GM19240 (cell line): ENCODE measurements around the gene DNAJB9.

Experiments used
- DNase-seq: peaks from one replicate; pipeline ENCODE4 v3.0.0; 2011; ENCODE audit warnings: low spot score; ENCODE audit not compliant: insufficient read length

Gene DNAJB9

DNA sequence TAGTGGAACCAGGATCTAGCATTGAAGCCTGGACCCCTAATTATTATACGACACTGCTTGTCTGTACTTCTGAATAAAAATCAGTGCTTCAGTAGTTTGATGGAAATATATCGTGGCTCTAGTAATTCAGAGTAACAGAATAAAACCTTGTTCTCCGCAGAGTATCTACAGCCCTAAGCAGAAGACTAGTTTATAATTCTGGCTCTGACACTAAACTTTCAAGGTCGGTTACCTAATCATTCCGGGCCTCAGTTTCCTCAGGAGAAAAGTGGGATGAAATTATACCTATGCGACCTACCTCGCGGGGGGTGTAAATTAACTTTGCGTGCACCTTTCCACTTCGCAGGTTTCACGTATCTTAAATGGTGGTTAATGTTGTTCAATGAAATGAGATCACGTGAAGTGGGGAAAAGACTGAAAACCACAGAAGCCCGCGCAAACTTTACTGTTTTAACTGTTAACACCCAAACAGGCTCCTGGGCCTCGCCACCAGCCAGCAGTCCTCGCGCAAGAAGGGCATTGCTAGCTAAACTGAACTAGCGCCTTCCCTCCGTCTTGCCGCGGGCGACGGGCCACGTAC lies 783 bp upstream of the DNAJB9 start:
- no peak for DNase-seq

DNA sequence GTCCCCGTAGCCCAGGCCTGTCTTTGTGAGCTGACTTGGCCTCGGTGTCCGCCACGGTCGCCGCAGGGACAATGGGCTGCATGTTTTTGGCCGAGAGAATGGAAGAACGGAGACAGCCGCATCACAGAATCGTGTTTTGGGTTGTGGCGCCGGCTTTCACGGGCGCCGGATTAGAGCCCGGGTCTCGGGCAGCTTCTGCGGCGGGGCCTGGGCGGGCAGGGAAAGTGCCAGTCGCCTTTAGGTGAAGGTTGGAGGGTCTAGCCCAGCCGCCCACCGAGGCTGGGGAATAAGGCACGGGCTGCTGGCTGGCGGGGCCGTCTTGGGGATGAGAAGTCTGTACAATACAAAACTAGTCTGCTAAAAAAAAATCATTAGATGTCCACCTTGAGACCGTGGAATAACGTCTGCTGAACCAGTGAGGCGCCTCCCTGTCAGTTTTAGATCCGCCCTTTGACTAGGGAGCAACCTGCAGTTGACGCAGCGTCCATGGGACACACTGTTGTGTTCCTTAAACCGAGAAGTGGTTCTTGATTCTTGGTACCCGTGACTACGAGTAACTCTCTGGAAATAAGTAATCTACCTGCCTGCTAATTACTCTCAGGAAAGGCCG lies 577 bp downstream of the DNAJB9 start:
- no peak for DNase-seq

DNA sequence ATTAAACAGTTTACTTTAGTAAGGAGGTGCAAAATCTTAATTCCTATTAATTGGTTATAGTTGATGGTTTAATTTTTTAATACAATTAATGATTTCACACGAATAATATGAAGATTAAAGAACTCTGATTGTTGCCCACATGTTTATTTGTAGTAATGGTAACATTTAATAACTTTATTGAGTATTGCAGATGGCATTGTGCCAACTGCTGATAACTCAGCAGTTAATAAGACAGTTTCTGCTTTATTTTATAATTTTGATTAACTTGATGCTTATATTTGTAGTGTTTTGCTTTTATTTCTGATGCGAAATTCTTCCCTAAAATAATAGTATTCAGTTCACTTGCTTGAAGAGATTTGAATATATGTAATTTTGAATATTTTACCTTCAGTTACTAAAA lies 2.8 kb downstream of the DNAJB9 start:
- no peak for DNase-seq

DNA sequence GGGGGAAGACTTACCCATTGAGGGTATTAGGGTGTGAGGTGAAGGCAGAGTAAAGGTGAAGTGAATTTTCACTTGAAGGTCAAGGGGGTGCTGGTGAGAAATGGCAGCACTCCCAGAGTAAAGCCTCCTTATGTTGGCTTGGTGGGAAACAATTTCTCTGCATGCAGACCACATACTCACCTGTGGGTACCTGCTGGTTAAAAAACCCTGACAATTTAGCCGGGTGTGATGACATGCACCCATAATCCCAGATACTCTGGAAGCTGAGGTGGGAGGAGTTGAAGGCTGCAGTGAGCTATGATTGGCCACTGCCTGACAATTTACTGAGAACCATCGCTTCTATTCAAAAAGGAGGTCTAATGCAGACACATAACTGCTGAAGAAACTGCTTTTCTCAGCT lies 5.5 kb downstream of the DNAJB9 start:
- DNase-seq, result no peak

DNA sequence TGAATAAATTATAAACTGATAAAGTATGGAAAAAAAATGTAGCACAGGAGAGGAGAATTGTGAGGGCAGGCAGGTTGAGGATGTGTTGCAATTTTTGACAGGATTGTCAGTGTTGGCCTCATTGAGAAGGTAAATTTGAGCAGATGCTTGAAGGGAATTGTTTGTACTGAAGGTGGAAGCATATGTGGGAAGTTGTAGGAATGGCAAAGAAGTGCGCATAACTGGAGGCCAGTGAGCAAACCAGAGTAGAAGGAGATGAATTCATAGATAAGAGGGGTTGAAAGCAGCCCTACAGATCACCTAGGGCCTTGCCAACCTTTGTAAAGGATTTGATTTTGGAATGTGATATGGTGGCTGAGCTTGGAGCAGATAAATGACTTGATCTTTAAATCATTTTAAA lies 6.4 kb downstream of the DNAJB9 start:
- no peak for DNase-seq

DNA sequence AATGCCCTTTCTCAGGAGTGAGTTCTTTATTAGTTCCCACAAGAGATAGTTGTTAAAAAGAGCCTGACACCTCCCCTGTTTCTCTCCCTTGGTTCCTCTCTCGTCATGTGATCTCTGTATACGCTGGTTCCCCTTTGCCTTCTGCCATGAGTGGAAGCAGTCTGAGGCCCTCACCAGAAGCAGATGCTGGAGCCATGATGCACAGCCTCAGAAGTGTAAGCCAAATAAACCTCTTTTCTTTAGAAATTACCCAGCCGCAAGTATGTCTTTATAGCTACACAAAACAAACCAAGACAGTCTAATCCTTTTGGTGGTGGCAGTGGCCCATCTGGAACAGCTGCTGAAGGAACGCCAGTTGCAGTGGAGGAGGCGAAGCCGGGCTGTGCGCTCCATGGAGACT lies 9.3 kb downstream of the DNAJB9 start:
- no peak for DNase-seq

DNA sequence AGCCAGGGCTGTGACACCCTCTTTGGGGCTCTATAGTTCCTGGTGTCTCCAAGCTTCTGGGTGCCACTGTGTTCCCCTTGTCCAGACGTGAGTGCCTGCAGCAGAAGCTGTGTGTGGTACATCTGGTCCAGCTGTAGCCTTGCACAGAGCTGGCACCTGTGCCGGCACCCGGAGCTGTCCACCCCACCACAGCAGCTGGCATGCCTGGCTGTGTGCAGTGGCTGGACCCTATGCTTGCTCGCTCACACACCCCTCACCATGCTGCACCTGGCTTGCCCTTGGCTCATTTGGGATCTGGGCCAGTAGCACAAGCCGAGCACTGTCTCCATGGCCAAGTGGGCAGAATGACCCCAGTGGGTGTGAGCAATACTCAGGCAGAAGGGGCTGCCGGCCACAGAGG lies 10.6 kb downstream of the DNAJB9 start:
- DNase-seq, result no peak

DNA sequence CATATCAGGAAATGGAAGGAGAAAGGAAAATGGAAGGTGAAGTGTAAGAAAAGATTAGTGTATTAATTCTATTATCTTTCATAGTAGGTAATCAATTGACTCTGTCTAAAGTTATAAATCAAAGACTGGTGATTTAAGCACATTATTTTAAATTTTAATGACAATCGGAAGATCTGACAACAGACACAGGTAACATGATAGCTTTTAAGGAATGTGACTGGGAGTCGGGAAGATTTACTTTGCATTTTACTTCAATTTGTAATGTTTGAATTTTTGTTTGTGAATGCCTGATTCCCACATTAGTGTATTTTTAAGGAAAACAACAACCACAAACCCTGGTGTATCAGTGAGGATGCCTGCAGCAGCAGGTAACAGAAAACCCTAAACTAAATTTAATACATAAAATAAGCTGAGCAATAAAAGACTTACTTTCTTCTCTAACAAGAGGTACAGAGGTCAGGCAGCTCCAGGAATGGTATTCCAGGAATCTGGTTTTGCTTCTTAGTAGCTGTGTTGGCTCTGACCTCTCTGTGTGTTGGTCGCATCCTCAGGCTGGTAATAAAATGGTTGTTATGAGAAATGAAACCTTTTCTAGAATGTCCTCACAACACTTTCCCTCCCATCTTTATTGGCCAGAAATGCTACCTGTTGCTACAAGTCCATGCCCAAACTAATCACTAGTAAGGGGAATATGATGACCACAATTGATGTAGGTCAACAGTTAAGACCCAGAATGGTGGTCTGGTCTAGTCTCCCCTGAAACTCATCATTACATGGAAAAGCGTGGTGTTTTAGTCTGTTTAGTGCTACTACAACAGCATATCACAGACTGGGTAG lies 12.2 kb downstream of the DNAJB9 start:
- no peak for DNase-seq

DNA sequence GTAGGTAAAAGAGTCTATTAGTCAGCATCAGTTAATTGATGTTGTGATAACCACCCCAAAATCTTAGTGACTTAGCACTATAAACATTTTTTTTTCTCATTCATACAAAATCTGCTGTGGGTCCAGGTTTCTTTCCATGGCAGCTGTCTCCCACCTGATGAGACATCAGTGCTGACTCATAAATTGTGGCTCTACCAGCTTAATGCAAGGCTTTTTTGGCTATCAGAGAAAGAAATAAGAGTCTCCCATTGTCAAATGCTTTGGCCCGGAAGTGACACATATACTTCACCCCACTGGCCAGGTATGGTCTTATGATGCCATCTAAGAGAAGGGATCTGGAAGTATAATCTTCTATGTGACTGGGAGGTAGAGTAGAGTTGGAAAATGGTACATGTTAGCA lies 14.5 kb downstream of the DNAJB9 start:
- DNase-seq, result no peak

DNA sequence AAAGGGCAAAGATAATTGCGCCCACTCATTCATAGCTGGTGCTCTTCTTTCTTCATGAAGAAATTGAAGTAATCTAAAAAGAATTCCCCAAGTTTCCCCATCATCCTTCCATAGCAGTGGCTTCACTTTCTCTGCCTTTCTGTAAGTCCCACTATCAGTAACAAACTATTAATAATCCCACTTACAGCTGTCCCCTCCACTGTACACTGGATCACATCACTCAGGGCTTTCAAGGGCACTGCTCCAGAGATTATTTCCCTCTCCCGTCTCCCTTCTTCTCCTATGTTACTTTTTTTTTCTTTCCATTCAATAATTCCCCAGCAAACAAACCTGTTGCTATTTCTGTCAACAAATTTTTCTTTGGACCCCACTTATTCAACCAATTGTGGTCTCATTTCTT lies 16.2 kb downstream of the DNAJB9 start:
- DNase-seq, result no peak

DNA sequence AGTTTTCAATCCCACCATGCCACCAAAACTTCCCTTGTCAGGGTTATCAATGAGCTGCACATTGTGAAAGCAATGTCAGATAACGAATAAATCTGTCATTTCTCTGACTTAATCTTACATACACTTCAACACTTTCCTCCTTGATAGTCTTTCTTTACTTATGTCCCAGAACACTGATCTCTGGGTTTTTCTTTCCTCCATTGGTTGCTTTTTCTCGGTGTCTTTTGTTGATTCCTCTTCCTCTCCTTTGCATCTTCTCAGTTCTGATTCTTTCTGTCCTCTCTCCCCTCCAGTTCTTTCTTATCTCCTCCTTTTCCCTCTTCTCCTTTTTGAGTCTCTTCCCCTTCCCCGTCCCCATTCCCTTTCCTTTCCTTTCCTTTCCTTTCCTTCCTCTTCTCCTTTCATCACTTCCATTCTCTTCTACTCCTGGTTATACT lies 16.6 kb downstream of the DNAJB9 start:
- no peak for DNase-seq

DNA sequence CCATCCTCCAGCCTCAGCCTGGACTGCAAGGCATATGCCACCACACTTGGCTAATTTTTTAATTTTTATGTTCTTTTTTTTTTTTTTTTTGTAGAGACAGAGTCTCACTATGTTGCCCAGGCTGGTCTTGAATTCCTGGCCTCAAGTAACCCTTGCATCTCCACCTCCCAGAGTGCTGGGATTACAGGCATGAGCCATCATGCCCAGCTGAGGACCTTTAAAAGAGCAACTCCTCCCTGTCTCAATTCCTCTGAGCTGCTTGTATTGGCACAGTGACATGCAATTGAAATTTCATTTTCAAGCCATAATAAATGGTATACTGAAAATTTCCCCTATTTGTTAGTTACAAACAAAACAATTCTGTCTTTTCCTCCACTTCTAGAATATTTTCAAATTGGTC lies 19.5 kb downstream of the DNAJB9 start:
- DNase-seq, result no peak

DNA sequence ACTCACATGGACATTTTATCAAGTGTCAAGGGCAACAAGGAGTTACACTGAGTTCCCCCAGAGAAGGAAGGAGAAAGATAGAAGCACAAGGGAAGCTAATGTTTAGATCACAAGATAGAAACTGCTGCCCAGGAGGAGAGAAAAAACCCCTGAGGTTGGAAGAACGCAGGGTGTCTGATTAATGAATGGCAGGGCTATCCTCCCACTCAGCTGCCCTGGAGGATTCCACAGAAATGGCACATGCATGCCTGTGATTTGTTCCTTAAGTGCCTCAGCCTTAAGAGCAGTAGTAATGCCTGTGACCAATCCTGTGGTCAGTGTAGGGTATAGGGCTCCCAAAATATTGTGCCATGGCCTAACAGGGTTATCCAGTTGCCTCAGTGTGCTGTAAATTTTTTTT lies 20.2 kb downstream of the DNAJB9 start:
- DNase-seq, result no peak

DNA sequence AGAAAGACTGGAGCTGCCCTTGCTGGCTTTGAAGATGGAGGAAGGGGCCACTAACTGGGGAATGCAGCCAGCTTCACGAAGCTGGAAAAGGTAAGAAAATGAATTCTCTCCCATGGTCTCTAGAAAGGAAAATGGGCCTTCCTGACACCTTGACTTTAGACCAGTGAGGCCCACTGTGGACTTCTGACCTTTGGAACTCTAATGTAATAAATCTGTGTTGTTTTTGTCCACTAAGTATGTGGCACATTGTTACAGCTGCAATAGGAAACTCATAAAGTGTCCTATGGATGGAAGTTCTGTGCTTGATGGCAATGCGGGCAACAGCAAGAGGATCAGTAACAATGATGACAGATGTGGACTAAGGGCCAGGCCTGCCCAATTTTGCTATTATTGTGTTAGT lies 20.9 kb downstream of the DNAJB9 start:
- no peak for DNase-seq

DNA sequence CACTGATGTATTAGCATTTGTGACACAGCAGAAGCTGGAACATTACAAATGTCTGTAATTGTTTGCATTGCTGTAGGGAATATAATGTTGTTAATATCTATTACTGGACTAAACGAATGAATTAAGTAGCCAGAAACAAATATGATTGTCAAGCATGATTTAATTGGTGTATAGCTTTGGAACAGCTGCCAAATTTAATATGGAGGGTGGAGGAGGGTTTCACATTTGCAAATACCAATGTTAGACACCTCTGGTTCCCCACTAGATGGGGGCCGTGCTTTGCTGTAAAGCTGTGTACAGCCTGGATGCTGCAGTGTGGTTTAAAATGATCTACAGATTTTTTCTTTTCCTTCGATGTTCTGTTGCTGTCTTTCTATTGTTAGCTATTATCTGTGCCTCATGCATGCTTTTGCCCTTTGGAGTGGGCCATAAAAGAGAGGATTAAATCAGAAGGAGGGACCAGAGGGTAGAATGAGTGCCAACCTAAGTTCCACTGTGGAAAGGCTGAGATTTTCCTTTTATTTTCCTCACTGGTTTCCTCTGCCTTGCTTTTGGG lies 23.1 kb downstream of the DNAJB9 start:
- DNase-seq, result no peak

DNA sequence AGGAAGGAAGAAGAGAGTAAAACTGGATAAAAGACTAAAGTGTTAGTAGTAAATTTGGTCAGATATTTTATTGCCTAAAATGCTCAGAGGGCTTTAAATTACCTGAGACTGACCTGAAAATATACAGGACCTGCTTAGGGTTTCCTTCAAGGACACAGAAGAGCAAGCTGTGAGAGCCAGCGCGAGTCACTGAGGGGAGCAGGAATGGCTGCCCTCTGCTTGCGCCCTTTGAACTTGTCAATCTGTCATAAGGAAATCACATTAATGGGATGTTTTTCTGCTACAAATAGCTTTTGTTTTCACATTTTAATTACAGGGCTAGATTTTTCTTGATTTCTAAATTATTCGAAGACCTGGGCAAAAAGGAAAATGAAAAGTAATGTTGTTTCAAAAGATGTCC lies 26.9 kb downstream of the DNAJB9 start:
- no peak for DNase-seq

DNA sequence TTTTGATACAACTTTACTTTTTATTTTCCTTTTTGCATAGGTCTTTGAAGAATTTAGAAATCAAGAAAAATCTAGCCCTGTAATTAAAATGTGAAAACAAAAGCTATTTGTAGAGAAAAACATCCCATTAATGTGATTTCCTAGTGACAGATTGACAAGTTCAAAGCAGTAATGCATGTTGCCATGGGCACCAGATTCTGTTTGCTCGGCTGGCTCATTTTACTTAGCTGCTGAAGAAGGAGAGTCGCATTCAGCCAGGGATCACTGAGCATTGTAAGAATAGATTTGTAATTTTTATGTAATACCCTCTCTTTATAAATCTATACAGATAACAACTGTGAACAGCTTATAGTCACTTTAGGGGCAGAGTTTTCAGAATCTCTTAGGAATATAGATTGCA lies 28.5 kb downstream of the DNAJB9 start:
- no peak for DNase-seq

DNA sequence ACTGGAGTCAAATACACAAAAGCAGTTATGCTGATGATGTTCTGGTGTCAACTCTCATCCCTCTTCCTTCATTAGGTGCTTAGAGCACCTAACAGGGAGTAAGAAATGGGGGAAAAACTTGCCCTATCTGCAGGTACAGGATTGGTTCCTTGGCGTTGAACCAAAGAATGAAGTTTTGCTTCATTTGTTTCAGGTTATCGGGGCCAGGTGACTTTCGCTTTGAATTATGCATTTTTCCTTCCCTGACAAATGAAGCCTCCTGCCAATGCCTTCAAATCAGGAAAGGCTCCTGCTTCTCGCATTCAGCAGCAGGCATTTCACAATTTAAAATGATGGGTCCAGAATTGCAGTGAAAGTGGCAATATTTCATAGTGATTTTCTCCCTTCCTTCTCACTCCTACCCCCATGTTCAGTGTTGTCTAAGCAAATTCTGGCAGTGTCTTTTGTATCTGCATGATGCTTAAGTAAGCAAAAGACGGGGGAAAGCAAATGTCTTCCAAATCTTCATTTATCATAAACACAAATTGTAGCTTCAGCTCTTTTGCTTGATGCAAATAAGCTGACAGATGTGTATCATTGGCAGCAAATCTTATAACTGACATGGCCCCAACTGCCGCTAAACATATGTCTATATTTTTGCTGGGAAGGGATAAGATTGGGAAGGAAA lies 29.4 kb downstream of the DNAJB9 start:
- DNase-seq, result no peak

DNA sequence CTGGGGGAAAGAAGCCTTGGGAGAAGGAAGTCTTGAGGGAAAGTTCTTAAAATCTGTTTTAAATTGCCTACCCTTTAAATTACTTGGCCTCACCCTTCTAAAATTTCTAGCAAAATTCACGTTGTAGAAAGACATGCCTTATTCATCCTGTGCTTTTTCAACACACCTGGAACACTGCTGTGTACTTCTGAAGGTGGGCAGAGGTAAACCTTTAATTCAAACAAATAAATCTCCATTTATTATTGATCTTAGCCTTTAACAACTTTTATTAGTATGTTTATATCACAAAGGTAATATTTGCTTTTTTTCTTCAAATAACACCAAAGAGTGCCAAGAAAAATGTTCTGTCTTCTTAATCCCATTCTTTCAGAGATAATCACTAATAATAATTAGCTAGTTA lies 30.7 kb downstream of the DNAJB9 start:
- no peak for DNase-seq

DNA sequence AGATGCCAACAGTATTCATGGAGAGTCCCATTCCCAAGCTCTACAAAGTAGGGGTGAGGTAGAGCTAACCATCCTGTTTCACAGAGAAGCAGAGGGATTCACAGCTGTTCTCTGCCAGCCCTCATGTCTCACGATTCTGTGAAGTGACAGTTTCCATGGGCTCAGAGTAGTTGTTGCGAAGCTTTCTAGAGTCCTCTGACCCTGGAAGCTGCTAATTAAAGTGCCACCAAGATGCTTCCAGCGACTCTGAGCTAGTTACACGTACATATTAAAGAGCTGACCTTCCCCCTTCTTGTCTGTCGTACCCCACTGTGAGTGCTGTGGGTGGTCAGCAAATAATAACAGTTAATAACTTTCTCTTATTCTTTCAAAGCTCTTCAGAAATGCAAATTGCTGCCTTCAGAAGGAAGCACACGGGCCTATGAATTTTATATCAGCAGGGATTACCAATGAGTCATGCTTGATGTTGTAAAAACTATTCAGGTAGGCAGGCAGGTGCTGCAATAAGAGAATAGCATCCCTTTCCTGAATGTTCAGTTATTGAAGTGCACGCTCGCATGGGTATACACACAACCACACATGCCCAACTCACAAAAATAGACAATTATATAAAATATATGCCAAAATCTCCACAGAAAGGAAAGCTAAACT lies 34.1 kb downstream of the DNAJB9 start:
- DNase-seq, result no peak

DNA sequence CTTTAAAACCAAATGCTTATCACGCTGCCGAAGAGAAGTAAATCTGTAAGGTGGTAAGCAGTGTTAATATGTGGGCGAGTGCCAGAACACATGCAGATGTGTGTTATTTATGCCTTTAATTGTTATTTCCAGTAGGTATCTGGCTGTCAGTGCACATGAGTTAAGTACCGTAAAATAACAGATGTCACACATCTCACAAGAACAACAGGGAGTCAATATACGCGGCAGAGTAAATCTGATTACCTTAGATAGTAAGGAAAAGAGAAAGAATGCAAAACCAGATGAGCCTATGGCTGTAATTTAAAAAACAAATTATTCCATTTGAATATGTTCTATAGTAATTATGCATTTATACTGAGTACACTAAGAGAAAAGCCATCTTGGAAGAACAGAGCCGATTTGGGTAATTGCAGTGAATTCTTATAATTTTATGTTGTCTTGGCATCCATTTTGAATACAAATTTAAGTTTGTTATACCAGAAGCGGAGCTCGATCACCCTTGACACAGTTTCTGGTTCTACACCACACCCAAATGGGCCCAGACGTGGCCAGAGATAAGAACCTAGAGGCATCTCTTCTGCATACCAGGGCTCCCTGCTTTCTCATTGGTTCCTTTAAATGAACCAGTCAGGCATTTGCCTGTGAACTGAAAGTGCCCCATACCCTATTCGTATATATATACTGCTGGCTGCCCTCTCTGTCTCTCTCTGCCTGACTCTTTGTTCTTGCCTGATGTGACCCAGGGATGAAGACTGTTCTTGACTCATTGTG lies 34.8 kb downstream of the DNAJB9 start:
- no peak for DNase-seq
